H9 (cell line): ENCODE data around the gene CAMTA1. TPM values are rescaled to one million over a fixed set of nuclear protein-coding genes. Genes with fewer than 3 reads are reported as not detected.

Experiments used
- DNase-seq: peaks from one replicate; pipeline ENCODE4 v3.0.0-alpha.2; 2017
- H2AFZ ChIP-seq: one replicate; pipeline ENCODE4 v1.6.1; 2013; ENCODE audit warnings: mild to moderate bottlenecking, low read length, control low read depth, moderate library complexity
- H2AK5ac ChIP-seq: 2 replicates; pipeline ENCODE4 v1.6.1; 2013; ENCODE audit warnings: low read length, control low read depth, mixed read lengths; ENCODE audit not compliant: insufficient read length
- H2BK120ac ChIP-seq: one replicate; pipeline ENCODE4 v1.6.1; 2013; ENCODE audit warnings: low read depth, mild to moderate bottlenecking, low read length, control low read depth, inconsistent platforms; ENCODE audit not compliant: poor library complexity, severe bottlenecking
- H2BK12ac ChIP-seq: 2 replicates; pipeline ENCODE4 v1.6.1; 2013; ENCODE audit warnings: low read length, control low read depth, mixed read lengths, low read depth; ENCODE audit not compliant: insufficient read length
- H2BK15ac ChIP-seq: 2 replicates; pipeline ENCODE4 v1.6.1; 2013; ENCODE audit warnings: low read depth, low read length, control low read depth
- H2BK20ac ChIP-seq: one replicate; pipeline ENCODE4 v1.6.1; 2013; ENCODE audit warnings: low read depth, mild to moderate bottlenecking, low read length, control low read depth, inconsistent platforms; ENCODE audit not compliant: poor library complexity, severe bottlenecking
- H2BK5ac ChIP-seq: 2 replicates; pipeline ENCODE4 v1.6.1; 2013; ENCODE audit warnings: low read length, control low read depth, mixed read lengths; ENCODE audit not compliant: insufficient read length
- H3K14ac ChIP-seq: 2 replicates; pipeline ENCODE4 v1.6.1; 2013; ENCODE audit warnings: low read length, control low read depth; ENCODE audit not compliant: insufficient read depth
- H3K18ac ChIP-seq: 2 replicates; pipeline ENCODE4 v1.6.1; 2013; ENCODE audit warnings: low read depth, mild to moderate bottlenecking, mixed read lengths, low read length, control low read depth; ENCODE audit not compliant: insufficient read length
- H3K23ac ChIP-seq: 2 replicates; pipeline ENCODE4 v1.6.1; 2013; ENCODE audit warnings: low read length, control low read depth, mixed read lengths, low read depth; ENCODE audit not compliant: insufficient read length
- H3K23me2 ChIP-seq: 2 replicates; pipeline ENCODE4 v1.6.1; 2013; ENCODE audit warnings: low read depth, mild to moderate bottlenecking, mixed read lengths, low read length, control low read depth; ENCODE audit not compliant: insufficient read length, poor library complexity, severe bottlenecking
- H3K27ac ChIP-seq: 2 replicates; pipeline ENCODE4 v1.5.1; 2013; ENCODE audit warnings: low read length, control low read depth, mixed read lengths, low read depth; ENCODE audit not compliant: insufficient read length
- H3K27me3 ChIP-seq: 2 replicates; pipeline ENCODE4 v1.6.1; 2013; ENCODE audit warnings: low read length, control low read depth, inconsistent platforms; ENCODE audit not compliant: insufficient read depth
- H3K4ac ChIP-seq: 2 replicates; pipeline ENCODE4 v1.6.1; 2013; ENCODE audit warnings: low read depth, mild to moderate bottlenecking, control low read depth, inconsistent platforms, low read length, moderate library complexity
- H3K4me1 ChIP-seq: 2 replicates; pipeline ENCODE4 v1.6.1; 2013; ENCODE audit warnings: low read length, control low read depth, inconsistent platforms; ENCODE audit not compliant: insufficient read depth
- H3K4me2 ChIP-seq: 2 replicates; pipeline ENCODE4 v1.6.1; 2013; ENCODE audit warnings: low read length, control low read depth, mixed read lengths; ENCODE audit not compliant: insufficient read length, insufficient read depth
- H3K56ac ChIP-seq: 2 replicates; pipeline ENCODE4 v1.6.1; 2013; ENCODE audit warnings: low read depth, mild to moderate bottlenecking, mixed read lengths, low read length, control low read depth; ENCODE audit not compliant: insufficient read length
- H3K79me1 ChIP-seq: 2 replicates; pipeline ENCODE4 v1.6.1; 2013; ENCODE audit warnings: low read depth, mild to moderate bottlenecking, moderate library complexity, low read length, control low read depth, inconsistent platforms; ENCODE audit not compliant: insufficient read depth, poor library complexity, severe bottlenecking
- H3K79me2 ChIP-seq: 2 replicates; pipeline ENCODE4 v1.6.1; 2013; ENCODE audit warnings: low read length, control low read depth, inconsistent platforms; ENCODE audit not compliant: insufficient read depth
- H3K9ac ChIP-seq: 2 replicates; pipeline ENCODE4 v1.6.1; 2013; ENCODE audit warnings: low read length, control low read depth, mixed read lengths; ENCODE audit not compliant: insufficient read length; ENCODE audit errors: extremely low read depth
- H3K9me3 ChIP-seq: one replicate; pipeline ENCODE4 v1.6.1; 2013; ENCODE audit warnings: low read depth, low read length, inconsistent platforms; ENCODE audit not compliant: control insufficient read depth
- H3T11ph ChIP-seq: one replicate; pipeline ENCODE4 v1.6.1; 2013; ENCODE audit warnings: mild to moderate bottlenecking, low read length, control low read depth, inconsistent platforms
- H4K20me1 ChIP-seq: one replicate; pipeline ENCODE4 v1.6.1; 2013; ENCODE audit not compliant: control insufficient read depth, insufficient read length, insufficient read depth
- H4K5ac ChIP-seq: 2 replicates; pipeline ENCODE4 v1.6.1; 2013; ENCODE audit warnings: low read depth, mild to moderate bottlenecking, mixed read lengths, low read length, control low read depth; ENCODE audit not compliant: insufficient read length
- H4K8ac ChIP-seq: replicated peaks from 2 replicates; pipeline ENCODE4 v1.6.1; 2013; ENCODE audit warnings: low read length, control low read depth, mixed read lengths, low read depth; ENCODE audit not compliant: insufficient read length
- H4K91ac ChIP-seq: 2 replicates; pipeline ENCODE4 v1.6.1; 2013; ENCODE audit warnings: low read depth, mild to moderate bottlenecking, moderate library complexity, mixed read lengths, low read length, control low read depth; ENCODE audit not compliant: insufficient read length
- H3K27ac Mint-ChIP-seq, 3 experiments: 2 replicates in 2 of 3; 3 replicates in 1 of 3; pipeline ENCODE4 v1.8.0; 2020 to 2021; ENCODE audit warnings: mixed read lengths in 3 of 3, mild to moderate bottlenecking in 1 of 3, moderate library complexity in 1 of 3
- H3K27me3 Mint-ChIP-seq: 2 replicates; pipeline ENCODE4 v1.8.0; 2021; ENCODE audit warnings: low read depth, mild to moderate bottlenecking, moderate library complexity, mixed read lengths
- H3K36me3 Mint-ChIP-seq, 3 experiments: 2 replicates in 2 of 3; 3 replicates in 1 of 3; pipeline ENCODE4 v1.8.0; 2020 to 2021; ENCODE audit warnings: low read depth in 3 of 3, mixed read lengths in 3 of 3; ENCODE audit not compliant: insufficient read depth in 1 of 3
- H3K4me1 Mint-ChIP-seq, 2 experiments: 2 replicates each; pipeline ENCODE4 v1.8.0; 2020; ENCODE audit warnings: mixed read lengths in 2 of 2
- H3K4me3 Mint-ChIP-seq, 2 experiments: 2 replicates in 1 of 2; 3 replicates in 1 of 2; pipeline ENCODE4 v1.8.0; 2020 to 2021; ENCODE audit warnings: mild to moderate bottlenecking in 2 of 2, mixed read lengths in 2 of 2, moderate library complexity in 1 of 2
- H3K9me3 Mint-ChIP-seq, 2 experiments: 2 replicates in 1 of 2; 3 replicates in 1 of 2; pipeline ENCODE4 v1.8.0; 2020; ENCODE audit warnings: mild to moderate bottlenecking in 2 of 2, mixed read lengths in 2 of 2, moderate library complexity in 1 of 2
- CTCF ChIP-seq: fragments of 200-600 bp; sonication (generic); conservative IDR thresholded peaks from 3 replicates; pipeline ENCODE4 v1.8.0; 2021; ENCODE audit warnings: antibody characterized with exemption, mild to moderate bottlenecking
- WGBS: extraction: QIAGEN DNeasy Blood & Tissue Kit; methylation state at CpG from one replicate; pipeline ENCODE4 v1.1.7; 2013; ENCODE audit warnings: missing lambda C conversion rate, low lambda C conversion rate, mixed read lengths; ENCODE audit not compliant: insufficient read length; ENCODE audit errors: extremely low coverage; 5-methylcytosine and 5-hydroxymethylcytosine counted together
- total RNA-seq: library from RNA; stranded (reverse); gene quantifications from 2 replicates; pipeline ENCODE4 v1.2.1, GENCODE V29; 2021

CAMTA1 gene
- total RNA-seq, 1 experiment from 2014 or later: 115 TPM

GRCh38 chr1:7408771-7409150, 623.5 kb downstream of the CAMTA1 start:
- no peaks in the 10 kb centered on the region for H3K23me2 ChIP-seq
- no peaks in the 10 kb centered on the region for H3K9me3 ChIP-seq
- H2AK5ac ChIP-seq: no peak overlapping the region
- H3K14ac ChIP-seq: no peak overlapping the region
- no peak overlapping the region for H3K18ac ChIP-seq
- no peak overlapping the region for H4K91ac ChIP-seq
- no peaks in the 10 kb centered on the region for H3K36me3 Mint-ChIP-seq
- H2BK120ac ChIP-seq: no peak overlapping the region
- H3K27me3 ChIP-seq: no peaks in the 10 kb centered on the region
- H3K4me1 Mint-ChIP-seq: peaks cover 16 to 23% of the 10 kb centered on the region in 2 experiments
- TF ChIP-seq CTCF: no peak
- H3K4ac ChIP-seq: no peak overlapping the region
- no peak overlapping the region for H3K23ac ChIP-seq
- H3K27me3 Mint-ChIP-seq: peaks cover 2% of the 10 kb centered on the region; the same call in 1 of the 2 replicates
- no peaks in the 10 kb centered on the region; a peak in 1 of 5 replicates for H3K9me3 Mint-ChIP-seq
- no peak overlapping the region for H3K56ac ChIP-seq
- peaks cover 2% of the 10 kb centered on the region; the same call in 1 of the 2 replicates for H3K4me1 ChIP-seq
- no peaks in the 10 kb centered on the region for H4K20me1 ChIP-seq
- H3K9ac ChIP-seq: no peak overlapping the region
- WGBS: no CpG with 5 or more reads among the region's 5 CpGs
- no peak overlapping the region for H3K4me3 Mint-ChIP-seq
- no peak overlapping the region for H2BK12ac ChIP-seq
- no peak overlapping the region for H2BK15ac ChIP-seq
- H3K4me2 ChIP-seq: no peak overlapping the region
- H2AFZ ChIP-seq: no peak overlapping the region
- no peak overlapping the region for H3K27ac Mint-ChIP-seq
- H2BK5ac ChIP-seq: no peak overlapping the region
- no peak overlapping the region for H3T11ph ChIP-seq
- H3K79me2 ChIP-seq: no peaks in the 10 kb centered on the region
- H4K8ac ChIP-seq: no peak overlapping the region
- H3K79me1 ChIP-seq: no peaks in the 10 kb centered on the region
- peak; percentile 9 for DNase-seq
- H3K27ac ChIP-seq: no peak overlapping the region
- no peak overlapping the region for H4K5ac ChIP-seq
- H2BK20ac ChIP-seq: no peak overlapping the region
